Glutamatergic neuron (in vitro differentiated cells): ENCODE results near the gene LHCGR. TPM values are rescaled to one million over a fixed set of nuclear protein-coding genes. Genes with fewer than 3 reads are reported as not detected.
A peak's percentile ranks its signal among the peaks of the same experiment; 100 is the strongest.
"Not testable (repeated sequence)": the region's sequence is repeated elsewhere in the genome, so short reads cannot be mapped to it uniquely, and the experiment has no call there.

Experiments
- DNase-seq: peaks from one replicate; pipeline ENCODE4 v3.0.0; 2022
- H3K27ac Mint-ChIP-seq: one replicate; pipeline ENCODE4 v1.8.0; 2020; ENCODE audit warnings: mild to moderate bottlenecking, mixed read lengths, inconsistent platforms; ENCODE audit not compliant: unreplicated experiment
- H3K27me3 Mint-ChIP-seq: one replicate; pipeline ENCODE4 v1.8.0; 2020; ENCODE audit warnings: mild to moderate bottlenecking, moderate library complexity, mixed read lengths, inconsistent platforms; ENCODE audit not compliant: unreplicated experiment
- H3K36me3 Mint-ChIP-seq: one replicate; pipeline ENCODE4 v1.8.0; 2020; ENCODE audit warnings: mild to moderate bottlenecking, mixed read lengths, inconsistent platforms; ENCODE audit not compliant: unreplicated experiment
- H3K4me1 Mint-ChIP-seq: one replicate; pipeline ENCODE4 v1.8.0; 2020; ENCODE audit warnings: mild to moderate bottlenecking, low read depth, mixed read lengths, inconsistent platforms; ENCODE audit not compliant: unreplicated experiment
- H3K4me3 Mint-ChIP-seq: one replicate; pipeline ENCODE4 v1.8.0; 2020; ENCODE audit warnings: mild to moderate bottlenecking, mixed read lengths, inconsistent platforms; ENCODE audit not compliant: unreplicated experiment
- H3K9me3 Mint-ChIP-seq: one replicate; pipeline ENCODE4 v1.8.0; 2020; ENCODE audit warnings: mild to moderate bottlenecking, moderate library complexity, mixed read lengths, inconsistent platforms; ENCODE audit not compliant: unreplicated experiment
- total RNA-seq: library from RNA; stranded (reverse); fragmentation: NEBNext Ultra II Directional; extraction: Animal tissue kit (Norgen Biotek cat#: 25700); gene quantifications from one replicate; pipeline ENCODE4 v1.2.1, GENCODE V29; 2021; ENCODE audit not compliant: unreplicated experiment
- TF ChIP-seq, protein P1 (sequence below): fragments of 200-600 bp; sonication (generic); IDR thresholded peaks from one replicate; pipeline ENCODE4 v1.5.0; 2021; ENCODE audit not compliant: partially characterized antibody, unreplicated experiment

The LHCGR gene
- total RNA-seq, 1 donor from 2014 or later = not detected

DNA sequence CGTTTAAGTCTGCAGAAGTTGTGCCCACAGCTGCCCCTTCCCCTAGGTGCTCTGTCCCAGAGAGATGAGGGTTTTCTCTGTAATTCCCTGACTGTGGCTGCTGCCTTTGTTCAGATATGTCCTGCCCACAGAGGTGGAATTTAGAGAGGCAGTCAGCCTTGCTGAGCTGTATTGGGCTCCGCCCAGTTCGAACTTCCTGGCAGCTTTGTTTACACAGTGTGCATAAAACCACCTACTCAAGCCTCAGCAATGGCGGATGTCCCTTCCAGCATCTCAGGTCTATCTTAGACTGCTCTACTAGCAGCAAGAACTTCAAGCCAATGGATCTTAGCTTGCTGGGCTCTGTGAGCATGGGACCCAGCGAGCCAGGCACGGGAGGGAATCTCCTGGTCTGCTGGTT lies 48.1 kb downstream of the LHCGR start:
- H3K4me1 Mint-ChIP-seq = no peaks in the 10 kb centered on the region
- H3K36me3 Mint-ChIP-seq = no peaks in the 10 kb centered on the region
- no peak overlapping the region for H3K27ac Mint-ChIP-seq
- peaks cover 2% of the 10 kb centered on the region for H3K9me3 Mint-ChIP-seq
- no peak overlapping the region for H3K4me3 Mint-ChIP-seq
- TF ChIP-seq, protein P1, sequence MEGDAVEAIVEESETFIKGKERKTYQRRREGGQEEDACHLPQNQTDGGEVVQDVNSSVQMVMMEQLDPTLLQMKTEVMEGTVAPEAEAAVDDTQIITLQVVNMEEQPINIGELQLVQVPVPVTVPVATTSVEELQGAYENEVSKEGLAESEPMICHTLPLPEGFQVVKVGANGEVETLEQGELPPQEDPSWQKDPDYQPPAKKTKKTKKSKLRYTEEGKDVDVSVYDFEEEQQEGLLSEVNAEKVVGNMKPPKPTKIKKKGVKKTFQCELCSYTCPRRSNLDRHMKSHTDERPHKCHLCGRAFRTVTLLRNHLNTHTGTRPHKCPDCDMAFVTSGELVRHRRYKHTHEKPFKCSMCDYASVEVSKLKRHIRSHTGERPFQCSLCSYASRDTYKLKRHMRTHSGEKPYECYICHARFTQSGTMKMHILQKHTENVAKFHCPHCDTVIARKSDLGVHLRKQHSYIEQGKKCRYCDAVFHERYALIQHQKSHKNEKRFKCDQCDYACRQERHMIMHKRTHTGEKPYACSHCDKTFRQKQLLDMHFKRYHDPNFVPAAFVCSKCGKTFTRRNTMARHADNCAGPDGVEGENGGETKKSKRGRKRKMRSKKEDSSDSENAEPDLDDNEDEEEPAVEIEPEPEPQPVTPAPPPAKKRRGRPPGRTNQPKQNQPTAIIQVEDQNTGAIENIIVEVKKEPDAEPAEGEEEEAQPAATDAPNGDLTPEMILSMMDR = no peak
- H3K27me3 Mint-ChIP-seq = peaks cover 3% of the 10 kb centered on the region
- DNase-seq = no peak

DNA sequence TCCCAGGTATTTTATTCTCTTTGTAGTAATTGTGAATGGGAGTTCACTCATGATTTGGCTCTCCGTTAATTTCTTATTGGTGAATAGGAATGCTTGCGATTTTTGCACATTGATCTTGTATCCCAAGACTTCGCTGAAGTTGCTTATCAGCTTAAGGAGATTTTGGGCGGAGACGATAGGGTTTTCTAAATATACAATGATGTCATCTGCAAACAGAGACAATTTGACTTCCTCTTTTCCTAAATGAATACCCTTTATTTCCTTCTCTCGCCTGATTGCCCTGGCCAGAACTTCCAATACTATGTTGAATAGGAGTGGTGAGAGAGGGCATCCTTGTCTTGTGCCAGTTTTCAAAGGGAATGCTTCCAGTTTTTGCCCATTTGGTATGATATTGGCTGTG lies 51.9 kb downstream of the LHCGR start:
- not testable (repeated sequence) for H3K4me3 Mint-ChIP-seq, H3K4me1 Mint-ChIP-seq, H3K9me3 Mint-ChIP-seq

DNA sequence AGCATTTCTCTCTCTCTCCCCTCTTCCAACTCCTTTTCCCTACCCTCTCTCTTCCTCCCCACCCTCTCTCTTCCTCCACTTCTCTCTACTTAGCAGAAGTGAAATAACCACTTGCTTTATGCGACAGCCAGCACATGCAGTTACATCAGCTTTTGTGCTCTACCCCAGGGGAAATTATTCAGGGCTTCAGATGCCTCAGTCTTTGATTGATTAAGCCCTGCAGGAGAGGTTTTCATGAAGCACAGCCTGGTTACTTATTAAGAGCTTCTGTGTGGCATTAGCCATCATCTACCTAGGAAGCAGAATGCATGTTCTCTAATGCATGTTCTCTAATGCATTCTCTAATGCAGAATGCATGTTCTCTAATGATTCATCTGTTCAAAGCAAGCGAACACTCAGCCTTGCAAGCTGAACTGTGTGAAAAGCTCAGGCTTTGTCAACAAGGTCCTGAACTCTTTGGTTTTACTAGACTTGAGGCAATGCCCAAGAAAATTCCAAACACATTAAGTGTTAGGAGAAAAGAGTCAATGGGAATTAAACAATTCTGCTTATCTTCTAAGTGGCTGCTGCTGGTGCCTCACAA lies 56.1 kb downstream of the LHCGR start:
- peak overlapping the region; percentile 39 for H3K4me3 Mint-ChIP-seq
- no peaks in the 10 kb centered on the region for H3K27me3 Mint-ChIP-seq
- no peaks in the 10 kb centered on the region for H3K36me3 Mint-ChIP-seq
- H3K9me3 Mint-ChIP-seq = peaks cover 4% of the 10 kb centered on the region
- no peak overlapping the region for H3K27ac Mint-ChIP-seq
- no peaks in the 10 kb centered on the region for H3K4me1 Mint-ChIP-seq
- no peak for DNase-seq
- TF ChIP-seq, protein P1 = no peak

More for the DNA sequence above, 51.9 kb downstream of the LHCGR start:
- H3K27ac Mint-ChIP-seq, DNase-seq, H3K36me3 Mint-ChIP-seq, H3K27me3 Mint-ChIP-seq: not testable (repeated sequence)

DNA sequence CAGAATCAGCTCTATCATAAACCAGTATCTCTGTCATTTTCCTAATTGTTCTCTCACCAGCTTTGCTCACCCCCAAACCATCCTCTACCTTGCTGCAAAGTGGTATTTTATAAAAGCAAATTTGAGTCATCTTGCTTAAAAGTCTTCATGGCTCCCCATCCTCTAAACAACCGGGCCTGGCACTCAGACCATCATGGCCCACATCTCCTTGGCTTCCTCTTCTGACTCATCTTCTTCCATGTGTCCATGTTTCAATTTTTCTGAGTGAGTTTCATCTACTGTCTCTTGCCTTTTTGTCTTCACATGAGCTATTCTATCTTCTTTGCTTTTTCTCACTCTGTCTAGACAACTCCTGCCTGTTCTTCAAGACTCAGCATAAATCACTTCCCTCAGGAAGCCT lies 58.6 kb downstream of the LHCGR start:
- H3K4me3 Mint-ChIP-seq = no peak overlapping the region
- peaks cover 4% of the 10 kb centered on the region for H3K9me3 Mint-ChIP-seq
- H3K36me3 Mint-ChIP-seq = no peaks in the 10 kb centered on the region
- H3K27ac Mint-ChIP-seq = peak overlapping the region; percentile 5
- TF ChIP-seq, protein P1 = no peak
- peaks cover 2% of the 10 kb centered on the region for H3K4me1 Mint-ChIP-seq
- DNase-seq = no peak
- H3K27me3 Mint-ChIP-seq = no peaks in the 10 kb centered on the region

DNA sequence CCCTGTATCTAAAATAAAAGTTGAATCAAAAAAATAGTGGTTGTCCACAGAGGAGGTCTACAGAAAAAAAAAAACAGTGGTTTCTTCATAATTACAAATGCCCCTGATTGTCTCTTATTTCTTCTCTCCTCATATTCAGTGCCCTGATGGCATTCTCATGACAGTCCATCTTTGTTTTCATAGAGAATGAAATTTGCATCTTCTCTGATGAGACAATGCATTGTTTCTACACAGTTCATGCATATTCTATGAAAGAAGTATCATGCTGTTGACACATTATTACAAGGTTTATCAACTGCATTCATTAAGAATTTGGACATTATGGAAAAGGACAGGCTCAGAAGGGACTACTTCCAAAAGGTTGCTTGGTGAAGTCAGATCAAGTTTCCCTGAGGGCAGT lies 59.5 kb downstream of the LHCGR start:
- no peak for DNase-seq
- Mint-ChIP-seq H3K4me1 (peaks cover 2% of the 10 kb centered on the region), H3K27ac (no peak overlapping the region)

More for the DNA sequence above, 59.5 kb downstream of the LHCGR start:
- Mint-ChIP-seq H3K4me3 (no peak overlapping the region), H3K9me3 (peaks cover 4% of the 10 kb centered on the region), H3K27me3 (no peaks in the 10 kb centered on the region), H3K36me3 (no peaks in the 10 kb centered on the region)
- TF ChIP-seq, protein P1 = no peak
